HG03139 (cell line): ENCODE results near the gene ADTRP.

Experiments used
- ATAC-seq: cut with Tn5 transposase; IDR thresholded peaks from one replicate; pipeline ENCODE4 v1.9.1; 2021; ENCODE audit not compliant: unreplicated experiment

Gene ADTRP

GRCh38 chr6:11778648-11779328 is at the start of gene ADTRP:
Gene ADTRP (minus strand): TSS chr6:11778803. CDS start chr6:11778759, 44 bp downstream.
- ATAC-seq = no peak

GRCh38 chr6:11826779-11827178 is 48.2 kb upstream of the ADTRP start:
- no peak for ATAC-seq

GRCh38 chr6:11824986-11825385 is 46.4 kb upstream of the ADTRP start:
- ATAC-seq = peak; percentile 53

GRCh38 chr6:11822346-11822745 is 43.7 kb upstream of the ADTRP start:
- no peak for ATAC-seq

GRCh38 chr6:11821781-11822180 is 43.2 kb upstream of the ADTRP start:
- no peak for ATAC-seq

GRCh38 chr6:11820821-11821220 is 42.2 kb upstream of the ADTRP start:
- no peak for ATAC-seq

GRCh38 chr6:11819486-11819885 is 40.9 kb upstream of the ADTRP start:
- no peak for ATAC-seq

- no peak for ATAC-seq
These were observed 36.6 kb upstream of the ADTRP start for GRCh38 chr6:11815231-11815630.

GRCh38 chr6:11814819-11815218 is 36.2 kb upstream of the ADTRP start:
- ATAC-seq = no peak

GRCh38 chr6:11814106-11814505 is 35.5 kb upstream of the ADTRP start:
- ATAC-seq = no peak

- ATAC-seq = no peak
These were observed 35.0 kb upstream of the ADTRP start for GRCh38 chr6:11813606-11814005.

GRCh38 chr6:11812951-11813350 is 34.3 kb upstream of the ADTRP start:
- ATAC-seq = no peak

GRCh38 chr6:11812439-11812838 is 33.8 kb upstream of the ADTRP start:
- ATAC-seq = no peak

- no peak for ATAC-seq
These were observed 33.2 kb upstream of the ADTRP start for GRCh38 chr6:11811644-11812264.

- no peak for ATAC-seq
These were observed 32.4 kb upstream of the ADTRP start for GRCh38 chr6:11810854-11811643.

- ATAC-seq = no peak
These were observed 31.5 kb upstream of the ADTRP start for GRCh38 chr6:11810039-11810541.

- ATAC-seq = no peak
These were observed 29.5 kb upstream of the ADTRP start for GRCh38 chr6:11808054-11808453.

GRCh38 chr6:11806561-11807317 is 28.1 kb upstream of the ADTRP start:
- no peak for ATAC-seq

- ATAC-seq = no peak
These were observed 26.9 kb upstream of the ADTRP start for GRCh38 chr6:11805259-11806053.

GRCh38 chr6:11804701-11805100 is 26.1 kb upstream of the ADTRP start:
- ATAC-seq = no peak
